Erythroblast (primary cell): ENCODE measurements around the gene SPOCD1.

Source experiments
- DNase-seq, 2 experiments: peaks; one replicate each; lab custom pipeline; 2025; lab: John Stamatoyannopoulos, UW
- GATA1 ChIP-seq: IDR thresholded peaks from 2 replicates; pipeline ENCODE4 v1.6.1; 2011; ENCODE audit warnings: low read depth, mild to moderate bottlenecking, control low read depth, low read length, moderate library complexity
- POLR2A ChIP-seq: IDR thresholded peaks from 2 replicates; pipeline ENCODE4 v1.6.1; 2011; ENCODE audit warnings: mild to moderate bottlenecking, low read length

Gene SPOCD1

DNA sequence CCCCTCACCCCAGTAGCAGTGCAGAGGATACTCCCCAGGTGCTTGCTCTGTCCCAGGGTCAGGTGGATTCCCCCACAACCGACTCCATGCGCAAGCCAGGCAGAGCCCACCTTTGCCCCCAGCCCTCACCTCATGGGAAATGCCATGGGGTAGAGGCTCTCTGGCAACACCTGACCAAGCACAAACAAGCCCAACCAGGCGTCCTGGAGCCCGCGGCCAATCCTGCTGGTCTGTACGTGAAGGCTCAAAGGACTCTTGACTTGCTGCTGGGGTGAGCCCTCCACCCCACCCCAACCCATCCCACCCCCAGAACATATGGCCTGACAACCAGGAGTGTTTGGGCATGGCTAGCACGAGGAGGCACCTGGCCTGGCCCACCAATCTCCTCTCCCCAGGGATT, 53.5 kb downstream of the SPOCD1 start:
- TF ChIP-seq GATA1 (no peak), POLR2A (no peak)
- DNase-seq: no peak

DNA sequence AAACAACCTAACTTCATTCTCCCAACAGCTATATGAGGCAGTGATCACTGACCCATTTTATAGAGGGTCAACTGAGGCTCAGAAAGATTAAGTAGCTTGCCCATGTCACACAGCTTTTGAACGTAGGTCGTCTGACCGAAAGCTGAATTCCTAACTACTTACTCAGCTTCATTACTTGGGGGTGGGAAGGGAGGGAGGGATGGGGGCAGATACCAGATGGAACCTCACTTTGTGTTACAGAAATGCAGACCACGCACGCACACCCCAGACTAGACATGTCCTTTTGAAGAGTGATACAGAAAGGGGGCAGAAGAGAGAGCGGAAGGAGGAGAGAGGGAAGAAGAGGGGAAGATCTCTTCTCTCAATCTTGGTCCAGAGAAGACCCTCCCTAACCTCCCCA, 53.9 kb downstream of the SPOCD1 start:
- no peak for DNase-seq
- TF ChIP-seq POLR2A: no peak
- TF ChIP-seq GATA1: no peak

DNA sequence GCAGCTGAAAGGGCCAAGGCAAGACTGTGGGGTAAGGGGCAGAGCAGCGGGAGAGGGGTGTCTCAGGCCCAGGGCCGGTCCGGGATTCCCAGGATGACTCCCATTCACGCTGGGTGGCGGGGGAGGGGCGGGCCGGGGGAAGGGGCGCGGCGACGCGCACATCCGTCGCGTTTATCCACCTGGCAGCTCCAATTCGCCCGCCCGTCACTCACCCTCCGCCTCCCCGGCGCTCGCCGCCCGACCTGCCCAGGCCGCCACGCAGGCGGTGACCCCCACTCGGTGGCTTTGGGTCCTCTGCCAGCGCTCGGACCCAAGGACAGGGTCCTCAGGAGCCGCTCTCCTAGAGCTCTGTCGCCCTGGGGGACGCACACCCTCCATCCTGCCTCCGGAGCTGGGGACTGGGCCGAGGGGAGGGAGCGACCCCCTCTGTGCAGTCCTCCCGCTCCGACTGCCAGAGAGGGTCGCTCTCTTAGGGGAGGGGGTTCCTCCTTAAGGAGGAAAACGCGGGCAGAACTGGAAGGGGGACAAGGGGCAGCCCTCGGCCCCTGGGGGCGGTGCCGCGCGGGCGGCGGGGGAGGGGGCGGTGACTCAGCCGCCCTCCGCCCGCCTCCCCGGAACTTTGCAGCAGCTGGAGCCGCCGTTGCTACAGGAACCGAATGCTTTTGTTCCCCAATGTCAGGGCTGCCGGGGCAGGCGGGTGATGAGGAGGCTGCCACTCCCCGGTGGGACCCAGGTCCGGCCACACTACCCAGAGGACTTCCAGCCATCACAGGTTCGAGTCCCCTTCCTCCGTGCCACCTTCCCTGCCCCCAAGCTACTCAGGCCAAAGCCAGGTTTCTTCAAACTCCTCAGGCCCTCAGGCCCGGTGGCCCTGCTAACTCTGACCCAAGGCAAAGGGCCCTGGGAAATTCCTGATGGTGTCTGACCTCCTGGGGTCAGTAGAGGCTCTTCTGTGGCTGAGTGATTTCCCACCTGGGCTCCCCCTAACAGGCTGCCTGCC, 55.1 kb downstream of the SPOCD1 start:
- DNase-seq: peak in 1 of 2 experiments; percentile 8

DNA sequence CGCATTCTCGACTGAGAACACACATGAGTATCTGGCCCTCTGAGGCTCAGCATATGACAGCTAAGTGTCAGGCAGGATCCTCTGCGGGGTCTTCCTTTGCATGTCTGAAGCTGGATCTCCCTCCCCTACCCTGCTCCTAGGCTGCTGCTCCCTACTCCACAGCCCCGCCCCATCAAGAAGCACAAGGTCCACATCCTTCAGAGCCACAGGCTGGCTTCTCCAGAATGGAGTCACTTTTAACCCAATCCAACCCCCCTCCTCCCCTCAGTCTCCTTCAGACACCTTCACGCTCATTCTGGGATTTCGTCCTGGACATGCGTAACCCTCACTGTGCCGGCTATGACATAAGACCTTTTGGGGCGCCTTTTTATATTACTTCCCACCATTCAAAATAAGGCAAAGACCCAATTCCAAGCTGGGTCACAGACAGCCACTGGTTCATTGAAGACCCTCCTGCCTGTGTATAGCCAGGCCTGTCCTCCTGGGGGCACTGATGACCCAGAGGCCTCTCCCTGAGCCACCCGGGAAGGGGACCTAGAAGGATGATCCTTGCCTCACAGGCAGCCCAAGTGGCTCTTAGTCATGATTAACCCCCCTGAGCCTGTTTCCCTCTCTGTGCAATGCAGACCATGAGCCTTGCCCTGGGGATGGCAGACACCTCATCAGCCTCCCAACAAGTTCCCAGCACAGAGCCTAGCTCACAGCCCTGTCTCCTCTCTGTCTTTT, 56.4 kb downstream of the SPOCD1 start:
- no peak for DNase-seq
- TF ChIP-seq POLR2A: no peak
- no peak for TF ChIP-seq GATA1

More for the DNA sequence above, 55.1 kb downstream of the SPOCD1 start:
- TF ChIP-seq GATA1: no peak
- no peak for TF ChIP-seq POLR2A

DNA sequence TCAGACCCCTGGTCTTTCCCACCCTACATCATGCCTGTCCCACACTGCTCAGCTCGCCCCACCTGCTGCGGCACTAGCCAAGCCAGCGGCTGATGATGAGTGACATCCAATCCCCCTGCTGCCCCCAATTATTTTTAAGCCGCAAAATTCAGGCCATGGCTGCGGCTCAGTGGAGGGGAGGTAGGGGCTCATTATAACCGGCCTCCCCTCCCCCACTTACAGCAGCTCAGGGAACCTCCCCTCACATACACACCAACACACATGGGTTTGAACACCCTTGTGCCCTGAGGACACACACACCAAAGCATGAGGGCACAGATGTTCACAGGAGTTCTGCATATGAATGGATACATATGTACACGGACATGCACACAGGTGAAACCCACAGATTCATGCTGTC, 57.0 kb downstream of the SPOCD1 start:
- no peak for TF ChIP-seq GATA1
- TF ChIP-seq POLR2A: no peak

DNA sequence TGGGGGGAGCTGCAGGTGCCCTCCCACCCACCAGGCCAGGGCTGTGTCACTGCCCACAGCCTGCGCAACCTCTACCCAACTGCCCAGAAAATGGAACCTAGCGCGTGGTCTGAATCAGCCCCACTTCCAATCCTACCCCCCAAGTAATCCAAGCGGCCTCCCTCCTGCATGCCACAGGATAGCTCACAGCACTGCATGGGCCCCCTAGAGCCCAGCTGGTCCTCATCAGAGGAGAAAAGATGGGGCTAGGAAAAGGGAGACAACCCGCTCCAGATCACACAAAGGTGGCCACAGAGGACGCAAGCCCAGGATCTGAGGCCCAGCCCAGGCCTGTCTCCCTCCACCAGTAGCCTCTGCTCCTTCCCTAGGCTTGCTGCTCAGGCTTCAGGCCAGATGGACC, 57.8 kb downstream of the SPOCD1 start:
- TF ChIP-seq POLR2A (no peak), GATA1 (no peak)
- DNase-seq: no peak

More for the DNA sequence above, 57.0 kb downstream of the SPOCD1 start:
- no peak for DNase-seq

DNA sequence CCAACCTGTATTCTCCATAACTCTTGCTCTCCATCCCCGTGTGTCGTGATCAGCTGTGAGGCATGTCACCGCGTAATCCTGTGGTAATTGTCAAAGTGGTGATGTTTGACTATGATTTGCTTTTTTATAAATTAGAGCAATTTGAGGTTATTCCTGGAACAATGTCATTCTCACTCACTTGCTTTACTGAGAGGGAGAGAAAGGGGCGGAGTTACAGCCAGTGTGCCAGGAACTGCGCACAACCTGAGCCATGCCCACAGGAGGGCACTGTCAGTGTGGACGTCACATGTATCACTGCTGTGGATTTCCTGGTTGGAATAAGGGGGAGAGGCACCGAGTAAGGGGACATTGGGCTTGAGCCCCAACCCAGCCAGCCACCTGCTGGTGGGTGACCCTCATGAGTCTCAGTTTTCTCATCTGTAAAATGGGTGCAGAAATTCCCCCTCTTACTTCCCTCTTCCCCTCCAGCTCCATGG, 58.6 kb downstream of the SPOCD1 start:
- DNase-seq: no peak
- no peak for TF ChIP-seq POLR2A
- no peak for TF ChIP-seq GATA1

DNA sequence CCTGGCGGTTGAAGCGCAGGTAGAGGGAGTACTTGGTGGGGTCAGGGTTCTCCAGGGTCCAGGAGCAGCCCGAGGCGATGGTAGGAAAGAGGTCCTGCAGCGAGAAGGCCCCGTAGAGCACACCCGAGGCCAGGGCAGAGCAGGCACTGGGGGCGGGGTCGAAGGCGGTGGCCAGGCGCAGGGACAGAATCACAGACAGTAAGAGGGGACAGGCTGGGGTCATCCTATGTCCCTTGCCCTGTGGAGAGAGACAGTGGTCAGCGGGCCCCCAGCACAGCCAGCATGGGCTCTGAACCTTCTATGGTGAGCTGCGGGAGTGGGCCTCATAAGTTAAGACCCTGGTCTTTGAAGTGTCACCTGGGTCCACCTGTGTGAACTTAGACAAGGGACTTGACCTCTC, 59.2 kb downstream of the SPOCD1 start:
- TF ChIP-seq GATA1 (no peak), POLR2A (no peak)
- no peak for DNase-seq

DNA sequence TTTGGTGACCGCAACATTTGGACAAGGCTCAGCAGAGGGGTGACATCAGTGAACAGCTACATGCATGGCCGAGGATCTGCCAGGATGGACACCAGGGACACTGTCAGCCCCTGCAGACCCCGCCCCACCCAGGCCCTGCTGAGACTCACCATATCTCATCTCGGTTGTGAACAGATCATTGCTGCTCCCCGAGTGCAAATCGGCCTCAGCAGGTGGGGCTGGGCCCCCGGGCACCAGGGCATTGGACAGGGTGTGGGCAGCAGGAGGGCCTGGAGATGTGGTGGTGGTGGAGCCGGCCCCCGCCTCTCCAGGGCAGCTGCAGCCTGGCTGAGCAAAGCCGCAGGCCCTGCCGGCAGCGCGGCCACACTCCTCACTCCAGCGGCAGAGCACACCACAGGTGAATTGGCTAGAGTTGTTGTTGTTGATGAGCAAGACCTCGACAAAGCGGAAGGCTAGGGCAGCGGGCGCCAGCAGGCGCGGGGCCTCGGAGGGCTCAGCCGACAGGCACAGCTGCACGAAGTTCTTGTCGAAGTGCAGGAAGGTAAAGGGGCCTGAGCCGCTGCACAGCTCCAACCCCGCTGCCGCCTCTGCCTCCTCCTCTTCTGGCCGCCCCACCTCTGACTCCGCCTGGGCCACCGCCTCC, 59.9 kb downstream of the SPOCD1 start:
- no peak for DNase-seq
- TF ChIP-seq GATA1: no peak
- no peak for TF ChIP-seq POLR2A

DNA sequence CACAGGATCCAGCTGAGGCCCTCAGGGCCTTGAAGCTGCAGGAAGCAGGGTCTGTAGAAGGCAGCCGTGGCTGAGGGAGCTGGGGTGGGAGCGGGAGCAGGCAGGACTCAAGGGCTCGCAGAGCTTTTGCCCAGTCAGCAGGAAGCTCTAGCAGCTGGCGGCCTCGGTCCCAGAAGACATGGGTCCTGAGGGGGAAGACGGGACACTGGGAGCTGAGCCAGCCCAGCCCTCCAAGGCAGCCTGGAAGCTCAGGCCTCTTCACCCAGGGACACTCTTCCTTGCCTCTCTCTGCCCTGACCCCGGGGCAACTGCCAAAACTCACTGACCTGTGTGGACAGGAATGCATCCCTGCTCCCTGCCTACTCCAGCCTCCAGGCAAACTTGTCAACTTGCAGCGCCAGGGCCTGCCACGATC, 60.6 kb downstream of the SPOCD1 start:
- no peak for TF ChIP-seq GATA1
- TF ChIP-seq POLR2A: no peak
- DNase-seq: no peak

DNA sequence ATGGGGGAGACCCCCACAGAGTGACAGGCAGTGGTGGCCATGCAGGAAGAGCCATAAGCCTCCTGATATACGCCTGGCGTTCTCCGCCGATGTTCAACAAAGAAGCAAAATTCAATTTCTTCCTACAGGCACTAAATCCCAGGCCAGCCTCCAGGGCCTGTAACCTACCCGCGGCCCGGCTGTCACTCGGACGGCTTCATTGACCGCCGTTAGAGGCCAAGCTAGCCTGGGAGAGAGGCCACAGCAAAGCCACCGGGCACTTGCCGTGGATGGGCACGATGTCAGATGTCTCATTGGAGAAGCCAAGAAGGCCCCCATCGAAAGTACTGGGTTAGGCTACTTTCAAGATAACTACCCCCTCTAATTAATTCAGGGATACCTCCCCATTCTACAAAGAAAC, 61.4 kb downstream of the SPOCD1 start:
- no peak for DNase-seq
- TF ChIP-seq POLR2A (no peak), GATA1 (no peak)

DNA sequence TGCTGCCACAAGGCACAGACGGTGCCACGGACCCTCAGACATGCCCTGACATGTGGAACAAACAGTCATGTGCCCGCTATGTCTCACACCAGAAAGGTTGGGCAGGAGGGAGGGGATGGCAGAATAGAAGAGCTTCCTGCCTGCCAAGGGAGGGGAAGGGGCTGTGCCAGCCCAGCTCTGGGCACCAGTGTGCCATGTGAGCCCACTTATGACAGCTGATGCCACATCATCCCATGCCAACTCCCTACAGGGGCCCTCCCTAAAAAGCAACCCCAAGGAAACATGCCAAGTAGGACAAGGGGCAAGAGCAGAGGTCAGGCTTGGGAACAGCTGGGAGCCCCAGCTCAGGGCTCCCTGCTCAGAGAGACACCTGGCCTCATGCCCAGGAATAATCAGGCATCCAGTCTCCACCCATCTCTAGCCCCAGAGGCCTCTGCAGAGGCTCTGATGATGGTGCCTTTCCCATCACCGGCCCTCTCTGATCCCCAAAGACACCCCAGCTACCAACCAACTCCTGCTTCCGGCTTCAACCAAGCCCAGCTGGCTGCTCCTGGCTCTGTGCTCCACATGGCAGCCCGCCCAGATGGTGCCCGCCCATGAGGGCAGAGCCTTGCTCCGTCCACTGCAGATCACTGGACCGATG, 62.0 kb downstream of the SPOCD1 start:
- no peak for TF ChIP-seq POLR2A
- no peak for TF ChIP-seq GATA1
- no peak for DNase-seq

DNA sequence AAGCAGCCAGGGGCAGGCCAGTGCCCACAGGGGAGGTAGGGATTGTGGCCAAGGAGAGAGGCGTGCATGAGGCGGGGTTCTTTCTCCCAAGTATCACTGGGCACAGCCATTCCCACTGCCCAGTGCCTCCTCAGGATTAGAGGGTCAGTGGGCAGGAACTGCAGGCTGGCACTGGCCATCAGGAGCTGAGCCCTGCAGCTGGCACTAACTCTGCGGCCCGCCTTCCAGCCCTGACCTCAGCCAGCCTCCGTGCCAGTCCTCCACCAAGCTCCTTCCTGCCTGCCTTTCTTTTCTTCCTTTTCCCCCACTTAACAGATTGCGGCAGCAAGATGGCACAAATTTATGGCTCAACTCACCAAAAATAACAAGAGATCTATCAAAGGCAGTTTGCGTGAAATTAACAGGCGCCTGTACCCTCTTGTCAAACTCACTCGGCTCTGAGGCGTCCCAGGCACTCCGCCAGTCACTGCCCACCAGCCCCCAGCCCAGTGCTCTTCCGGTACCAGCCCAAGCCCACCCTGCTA, 62.8 kb downstream of the SPOCD1 start:
- no peak for TF ChIP-seq POLR2A
- no peak for TF ChIP-seq GATA1
- DNase-seq: no peak

DNA sequence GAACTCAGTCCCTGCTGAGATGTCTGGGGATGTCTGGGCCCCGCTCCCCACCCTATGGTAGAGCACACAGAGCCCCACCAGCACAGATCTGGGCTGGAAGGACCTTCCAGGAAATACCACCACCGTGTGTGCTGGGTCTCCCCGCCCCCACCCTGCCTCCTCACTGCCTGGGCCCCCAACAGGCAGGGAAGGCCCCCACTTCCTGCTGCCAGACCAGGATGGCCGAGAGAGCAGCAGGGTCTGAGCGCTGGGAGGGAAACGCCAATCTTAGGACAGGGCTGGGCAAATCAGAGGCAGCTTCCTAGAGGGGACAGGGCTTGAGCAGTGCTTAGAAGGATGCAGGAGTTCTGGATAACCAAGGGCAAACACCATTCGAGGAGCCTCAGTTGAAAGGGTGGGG, 63.6 kb downstream of the SPOCD1 start:
- no peak for DNase-seq
- TF ChIP-seq POLR2A (no peak), GATA1 (no peak)

DNA sequence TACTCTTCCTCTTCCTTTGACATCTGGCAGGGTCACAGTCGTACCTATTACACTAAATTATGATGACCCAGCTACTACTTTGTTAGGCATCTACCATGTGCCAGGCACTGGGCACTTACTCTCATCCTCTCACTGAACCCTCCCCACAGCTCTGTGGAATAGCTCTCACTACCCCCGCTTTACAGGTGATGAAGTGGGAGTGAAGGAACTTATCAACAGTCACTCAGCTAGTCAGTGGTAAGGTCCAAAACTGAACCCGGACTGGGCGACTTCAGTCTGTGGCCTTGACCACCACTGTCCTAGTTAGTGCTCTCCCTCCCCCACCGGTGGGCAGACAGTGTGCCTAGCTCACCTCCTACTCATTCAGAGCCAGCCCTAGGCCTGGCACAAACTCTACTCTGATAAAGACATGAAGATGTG, 64.0 kb downstream of the SPOCD1 start:
- DNase-seq: no peak
- TF ChIP-seq GATA1 (no peak), POLR2A (no peak)
